HG03103 (cell line): ENCODE results near the gene CAPZB.

Experiments
- ATAC-seq: cut with Tn5 transposase; IDR thresholded peaks from one replicate; pipeline ENCODE4 v1.9.1; 2021; ENCODE audit warnings: low read depth; ENCODE audit not compliant: unreplicated experiment

Gene CAPZB

DNA sequence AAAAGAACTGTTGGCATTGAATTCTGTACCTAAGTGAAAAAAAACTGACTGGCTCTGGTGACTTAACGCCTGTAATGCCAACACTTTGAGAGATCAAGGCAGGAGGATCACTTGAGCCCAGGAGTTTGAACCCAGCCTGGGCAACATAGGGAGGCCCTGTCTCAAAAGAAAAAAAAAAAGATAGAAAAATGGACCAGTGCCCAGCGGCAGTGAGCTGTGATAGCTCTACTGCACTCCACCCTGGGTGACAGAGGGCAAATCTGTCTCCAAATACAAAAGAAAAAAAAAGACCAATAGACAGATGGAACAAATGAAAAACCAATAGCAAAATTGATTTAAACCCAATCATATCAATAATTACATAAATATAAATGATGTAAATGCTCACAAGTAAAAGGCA, 196.1 kb downstream of the CAPZB start:
- ATAC-seq, result no peak
